RWPE1 (cell line): ENCODE measurements around the gene PLCB1.

Experiments used
- CTCF ChIA-PET: fragments of 350-600 bp; sonication (Branson Sonifier 250); formaldehyde crosslinking; extraction: SDS; loops from one replicate; lab custom pipeline; 2021; lab: Yijun Ruan, JAX
- POLR2A ChIA-PET: fragments of 400-600 bp; formaldehyde crosslinking; extraction: SDS; loops from one replicate; lab custom pipeline; 2020; ENCODE audit warnings: antibody characterized with exemption; ENCODE audit not compliant: low non-redundant PET; lab: Yijun Ruan, JAX
- DNase-seq: peaks from one replicate; pipeline ENCODE4 v3.0.0; 2012; ENCODE audit warnings: low spot score
- H3K27ac ChIP-seq: fragments of 450-650 bp; 2 replicates; pipeline ENCODE4 v1.5.1; 2017
- TF ChIP-seq, protein P1 (sequence below): fragments of 450-650 bp; conservative IDR thresholded peaks from 2 replicates; pipeline ENCODE4 v1.5.1; 2017; ENCODE audit warnings: low read depth, mild to moderate bottlenecking

Gene PLCB1

DNA sequence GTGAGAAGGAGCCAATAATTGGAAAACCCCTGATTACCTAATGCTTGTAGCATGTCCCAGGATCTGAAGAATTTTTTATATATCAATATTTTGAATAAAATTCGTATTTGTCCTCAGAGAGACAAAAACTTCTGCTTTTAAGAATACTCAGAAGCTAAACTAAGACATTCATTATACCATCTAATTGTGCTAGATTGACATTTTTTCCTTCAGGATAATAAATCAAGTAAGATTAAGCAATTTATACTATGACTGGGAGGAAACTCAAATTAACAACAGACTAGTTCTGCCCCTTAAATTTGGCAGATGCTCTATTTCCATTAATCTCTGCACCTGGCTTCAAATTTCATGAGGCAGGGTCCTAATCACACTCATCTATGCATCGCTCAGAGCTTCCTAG, 291.4 kb downstream of the PLCB1 start:
- H3K27ac ChIP-seq = no peak overlapping the region
- POLR2A ChIA-PET = no interaction called here
- TF ChIP-seq, protein P1, sequence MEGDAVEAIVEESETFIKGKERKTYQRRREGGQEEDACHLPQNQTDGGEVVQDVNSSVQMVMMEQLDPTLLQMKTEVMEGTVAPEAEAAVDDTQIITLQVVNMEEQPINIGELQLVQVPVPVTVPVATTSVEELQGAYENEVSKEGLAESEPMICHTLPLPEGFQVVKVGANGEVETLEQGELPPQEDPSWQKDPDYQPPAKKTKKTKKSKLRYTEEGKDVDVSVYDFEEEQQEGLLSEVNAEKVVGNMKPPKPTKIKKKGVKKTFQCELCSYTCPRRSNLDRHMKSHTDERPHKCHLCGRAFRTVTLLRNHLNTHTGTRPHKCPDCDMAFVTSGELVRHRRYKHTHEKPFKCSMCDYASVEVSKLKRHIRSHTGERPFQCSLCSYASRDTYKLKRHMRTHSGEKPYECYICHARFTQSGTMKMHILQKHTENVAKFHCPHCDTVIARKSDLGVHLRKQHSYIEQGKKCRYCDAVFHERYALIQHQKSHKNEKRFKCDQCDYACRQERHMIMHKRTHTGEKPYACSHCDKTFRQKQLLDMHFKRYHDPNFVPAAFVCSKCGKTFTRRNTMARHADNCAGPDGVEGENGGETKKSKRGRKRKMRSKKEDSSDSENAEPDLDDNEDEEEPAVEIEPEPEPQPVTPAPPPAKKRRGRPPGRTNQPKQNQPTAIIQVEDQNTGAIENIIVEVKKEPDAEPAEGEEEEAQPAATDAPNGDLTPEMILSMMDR = no peak
- DNase-seq = no peak
- CTCF ChIA-PET = no interaction called here

GRCh38 chr20:8424010-8424409, 291.9 kb downstream of the PLCB1 start:
- TF ChIP-seq, protein P1 = no peak
- CTCF ChIA-PET = no interaction called here
- POLR2A ChIA-PET = no interaction called here
- no peak overlapping the region for H3K27ac ChIP-seq
- DNase-seq = no peak

GRCh38 chr20:8425016-8425415, 292.9 kb downstream of the PLCB1 start:
- POLR2A ChIA-PET = no interaction called here
- no peak for DNase-seq
- H3K27ac ChIP-seq = no peak overlapping the region
- TF ChIP-seq, protein P1 = no peak
- CTCF ChIA-PET = no interaction called here

- H3K27ac ChIP-seq = no peak overlapping the region
- TF ChIP-seq, protein P1 = no peak
- ChIA-PET POLR2A (no interaction called here), CTCF (no interaction called here)
- no peak for DNase-seq
Measured at GRCh38 chr20:8425802-8426201, 293.7 kb downstream of the PLCB1 start.

DNA sequence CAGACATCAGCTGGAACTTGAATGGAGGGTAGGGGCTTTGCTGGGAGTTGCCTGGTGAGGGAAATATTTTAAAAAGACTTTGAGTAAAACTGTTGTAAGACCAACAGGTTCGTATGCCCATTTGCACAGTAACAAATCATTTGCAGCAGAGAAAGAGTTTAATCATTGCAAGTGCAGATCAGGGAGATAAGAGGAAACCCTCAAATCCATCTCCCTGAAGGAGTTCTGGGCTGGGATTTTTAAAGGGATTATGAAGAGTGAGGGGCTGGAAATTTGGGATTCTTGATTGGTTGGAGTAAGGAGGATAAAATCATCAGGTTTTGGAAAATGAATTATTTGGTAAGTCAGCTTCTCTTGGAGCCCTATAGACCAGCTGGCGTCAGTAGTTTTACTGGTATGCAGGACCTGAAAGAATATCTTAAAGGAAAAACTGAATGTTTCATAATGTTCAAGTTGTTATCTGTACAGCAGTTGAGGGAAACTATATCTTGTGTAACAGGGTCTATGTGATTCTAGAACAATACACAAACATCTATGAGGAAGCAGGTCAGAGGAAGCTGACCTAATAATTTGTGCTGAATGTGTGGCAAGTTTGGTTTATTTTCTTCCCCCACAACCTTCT, 295.5 kb downstream of the PLCB1 start:
- ChIA-PET CTCF (interaction anchor here (0.6 kb wide), 1 partner anchor 53 kb away, joined by 3 read pairs; no protein-coding TSS in a partner anchor), POLR2A (no interaction called here)
- no peak for DNase-seq
- H3K27ac ChIP-seq = no peak overlapping the region
- TF ChIP-seq, protein P1 = no peak

GRCh38 chr20:8428988-8429387, 296.9 kb downstream of the PLCB1 start:
- CTCF ChIA-PET = interaction anchor here (0.5 to 0.7 kb wide), 2 partner anchors 16 to 38 kb away, joined by 3 read pairs; no protein-coding TSS in a partner anchor
- TF ChIP-seq, protein P1 = no peak

More at GRCh38 chr20:8428988-8429387, 296.9 kb downstream of the PLCB1 start:
- no peak overlapping the region for H3K27ac ChIP-seq
- DNase-seq = no peak
- POLR2A ChIA-PET = no interaction called here
